H1 (cell line): ENCODE data around the gene FYB2.

Experiments
- BCL11A ChIP-seq, 2 experiments: IDR thresholded peaks; one replicate each; pipeline ENCODE4 v1.6.1; 2011; ENCODE audit warnings: low read depth in 2 of 2, low read length in 2 of 2, mild to moderate bottlenecking in 2 of 2
- CBX5 ChIP-seq: fragments of 300-800, 300-1000 bp; sonication (generic); IDR thresholded peaks from 2 replicates; pipeline ENCODE4 v1.7.1; 2016; ENCODE audit warnings: antibody characterized with exemption, low read length, low read depth
- CREB1 ChIP-seq: IDR thresholded peaks from 2 replicates; pipeline ENCODE4 v1.6.1; 2012; ENCODE audit warnings: inconsistent platforms
- EGR1 ChIP-seq: IDR thresholded peaks from 2 replicates; pipeline ENCODE4 v1.6.1; 2011; ENCODE audit warnings: low read depth, low read length, borderline replicate concordance
- JUN ChIP-seq: IDR thresholded peaks from 2 replicates; pipeline ENCODE4 v1.6.1; 2011; ENCODE audit warnings: low read depth, mild to moderate bottlenecking, improper control_type of control experiment, low read length
- MAX ChIP-seq: IDR thresholded peaks from 2 replicates; pipeline ENCODE4 v1.6.1; 2012; ENCODE audit warnings: inconsistent platforms
- POLR2A ChIP-seq, 2 experiments: IDR thresholded peaks; 1 replicate in 1 of 2; 2 replicates in 1 of 2; pipeline ENCODE4 v1.6.1; 2011; ENCODE audit warnings: low read depth in 2 of 2, low read length in 2 of 2, mild to moderate bottlenecking in 2 of 2; ENCODE audit errors: control extremely low read depth in 1 of 2
- POU5F1 ChIP-seq: IDR thresholded peaks from 2 replicates; pipeline ENCODE4 v1.6.1; 2011; ENCODE audit warnings: low read depth, mild to moderate bottlenecking, low read length, moderate library complexity
- SUZ12 ChIP-seq: fragments of 200-600 bp; sonication (generic); IDR thresholded peaks from 2 replicates; pipeline ENCODE4 v1.6.1; 2012; ENCODE audit warnings: mild to moderate bottlenecking, inconsistent platforms, low read length, moderate library complexity, mixed read lengths
- TBP ChIP-seq: IDR thresholded peaks from 2 replicates; pipeline ENCODE4 v1.6.1; 2011; ENCODE audit warnings: low read depth, low read length, improper control_type of control experiment
- TCF12 ChIP-seq: IDR thresholded peaks from 2 replicates; pipeline ENCODE4 v1.6.1; 2011; ENCODE audit warnings: low read depth, mild to moderate bottlenecking, low read length
- TF ChIP-seq, protein P1 (sequence below): IDR thresholded peaks from 2 replicates; pipeline ENCODE4 v1.6.1; 2011; ENCODE audit warnings: low read length, improper control_type of control experiment
- TF ChIP-seq, protein P2 (sequence below), 3 experiments: IDR thresholded peaks; 1 replicate in 2 of 3; 2 replicates in 1 of 3; pipeline versions ENCODE4 v1.5.1 to v1.6.1; 2011; ENCODE audit warnings: low read length in 3 of 3, mild to moderate bottlenecking in 3 of 3, inconsistent platforms in 2 of 3, low read depth in 1 of 3, moderate library complexity in 1 of 3; ENCODE audit not compliant: insufficient read depth in 1 of 3; ENCODE audit errors: control extremely low read depth in 1 of 3

GRCh38 chr1:56837244-56837939 lies 18.2 kb upstream of the FYB2 start:
- TF ChIP-seq BCL11A (IDR thresholded peaks at IDR 0.05; ENCODE audit: low read depth in 2 of 2, low read length in 2 of 2) (no peak), TCF12 (no peak), CBX5 (no peak), SUZ12 (no peak), TBP (no peak), POLR2A (IDR thresholded peaks at IDR 0.05; ENCODE audit: control extremely low read depth in 1 of 2, low read depth in 2 of 2, low read length in 2 of 2) (no peak), POU5F1 (no peak), EGR1 (no peak), CREB1 (no peak), MAX (no peak), JUN (no peak)
- TF ChIP-seq, protein P1, sequence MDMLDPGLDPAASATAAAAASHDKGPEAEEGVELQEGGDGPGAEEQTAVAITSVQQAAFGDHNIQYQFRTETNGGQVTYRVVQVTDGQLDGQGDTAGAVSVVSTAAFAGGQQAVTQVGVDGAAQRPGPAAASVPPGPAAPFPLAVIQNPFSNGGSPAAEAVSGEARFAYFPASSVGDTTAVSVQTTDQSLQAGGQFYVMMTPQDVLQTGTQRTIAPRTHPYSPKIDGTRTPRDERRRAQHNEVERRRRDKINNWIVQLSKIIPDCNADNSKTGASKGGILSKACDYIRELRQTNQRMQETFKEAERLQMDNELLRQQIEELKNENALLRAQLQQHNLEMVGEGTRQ: no peak
- TF ChIP-seq, protein P2, sequence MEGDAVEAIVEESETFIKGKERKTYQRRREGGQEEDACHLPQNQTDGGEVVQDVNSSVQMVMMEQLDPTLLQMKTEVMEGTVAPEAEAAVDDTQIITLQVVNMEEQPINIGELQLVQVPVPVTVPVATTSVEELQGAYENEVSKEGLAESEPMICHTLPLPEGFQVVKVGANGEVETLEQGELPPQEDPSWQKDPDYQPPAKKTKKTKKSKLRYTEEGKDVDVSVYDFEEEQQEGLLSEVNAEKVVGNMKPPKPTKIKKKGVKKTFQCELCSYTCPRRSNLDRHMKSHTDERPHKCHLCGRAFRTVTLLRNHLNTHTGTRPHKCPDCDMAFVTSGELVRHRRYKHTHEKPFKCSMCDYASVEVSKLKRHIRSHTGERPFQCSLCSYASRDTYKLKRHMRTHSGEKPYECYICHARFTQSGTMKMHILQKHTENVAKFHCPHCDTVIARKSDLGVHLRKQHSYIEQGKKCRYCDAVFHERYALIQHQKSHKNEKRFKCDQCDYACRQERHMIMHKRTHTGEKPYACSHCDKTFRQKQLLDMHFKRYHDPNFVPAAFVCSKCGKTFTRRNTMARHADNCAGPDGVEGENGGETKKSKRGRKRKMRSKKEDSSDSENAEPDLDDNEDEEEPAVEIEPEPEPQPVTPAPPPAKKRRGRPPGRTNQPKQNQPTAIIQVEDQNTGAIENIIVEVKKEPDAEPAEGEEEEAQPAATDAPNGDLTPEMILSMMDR (IDR thresholded peaks at IDR 0.05; ENCODE audit: control extremely low read depth in 1 of 3, insufficient read depth in 1 of 3, low read depth in 1 of 3, low read length in 3 of 3): no peak
